GM18508 (cell line): ENCODE measurements around the gene ZCCHC17.

ENCODE experiments used
- ATAC-seq: cut with Tn5 transposase; IDR thresholded peaks from one replicate; pipeline ENCODE4 v1.9.1; 2021; ENCODE audit warnings: moderate number of reproducible peaks; ENCODE audit not compliant: insufficient read depth, unreplicated experiment

Gene ZCCHC17

GRCh38 chr1:31366796-31367195 lies 70.0 kb downstream of the ZCCHC17 start:
- ATAC-seq = no peak

DNA sequence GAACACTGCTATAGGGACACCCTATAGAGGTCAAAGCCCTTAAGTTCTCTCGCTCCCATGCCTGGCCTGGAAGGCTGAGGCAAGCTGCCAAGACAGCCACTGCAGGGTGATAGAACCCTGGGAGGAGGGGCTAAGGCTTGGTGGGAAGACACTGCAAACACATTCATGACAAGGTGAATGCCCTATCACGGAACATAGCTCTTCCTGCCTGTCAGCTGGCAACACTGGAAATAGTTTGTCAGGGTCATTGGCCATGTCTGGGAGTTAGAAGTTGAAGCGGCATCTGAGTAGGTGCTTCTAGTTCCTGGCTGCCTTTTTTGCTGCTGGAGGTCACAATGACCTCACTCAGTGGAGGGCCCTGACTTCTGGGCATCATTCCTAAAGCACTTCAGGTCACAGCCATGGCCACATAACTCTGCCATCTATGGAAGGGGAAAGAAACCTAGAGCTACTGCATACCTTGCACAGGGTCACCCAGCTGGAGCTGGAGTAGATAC lies 71.8 kb downstream of the ZCCHC17 start:
- ATAC-seq = no peak

GRCh38 chr1:31370021-31370420 lies 73.2 kb downstream of the ZCCHC17 start:
- no peak for ATAC-seq

GRCh38 chr1:31370565-31370964 lies 73.7 kb downstream of the ZCCHC17 start:
- ATAC-seq = no peak

GRCh38 chr1:31371121-31371959 lies 74.5 kb downstream of the ZCCHC17 start:
- ATAC-seq = no peak

DNA sequence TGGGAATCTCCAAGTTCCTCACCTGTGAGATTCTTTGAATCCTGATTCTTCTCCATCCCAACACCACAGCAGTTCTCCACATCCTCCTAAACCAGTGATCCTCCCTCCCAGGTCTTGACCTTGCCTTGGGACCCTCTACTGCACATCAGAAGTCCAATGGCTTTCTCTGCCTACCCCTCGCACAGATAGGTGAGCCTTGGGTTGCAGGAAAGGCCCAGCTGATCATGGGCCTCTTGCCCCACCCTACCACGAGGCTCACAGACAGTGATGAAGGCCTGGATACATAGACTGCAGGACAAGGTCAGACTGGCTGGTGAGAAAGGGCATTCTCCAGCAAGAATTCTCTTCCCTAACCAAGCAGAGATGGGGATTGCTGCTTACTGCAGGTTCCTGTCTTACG lies 75.2 kb downstream of the ZCCHC17 start:
- no peak for ATAC-seq

GRCh38 chr1:31372751-31373055 lies 75.9 kb downstream of the ZCCHC17 start:
- ATAC-seq = no peak

DNA sequence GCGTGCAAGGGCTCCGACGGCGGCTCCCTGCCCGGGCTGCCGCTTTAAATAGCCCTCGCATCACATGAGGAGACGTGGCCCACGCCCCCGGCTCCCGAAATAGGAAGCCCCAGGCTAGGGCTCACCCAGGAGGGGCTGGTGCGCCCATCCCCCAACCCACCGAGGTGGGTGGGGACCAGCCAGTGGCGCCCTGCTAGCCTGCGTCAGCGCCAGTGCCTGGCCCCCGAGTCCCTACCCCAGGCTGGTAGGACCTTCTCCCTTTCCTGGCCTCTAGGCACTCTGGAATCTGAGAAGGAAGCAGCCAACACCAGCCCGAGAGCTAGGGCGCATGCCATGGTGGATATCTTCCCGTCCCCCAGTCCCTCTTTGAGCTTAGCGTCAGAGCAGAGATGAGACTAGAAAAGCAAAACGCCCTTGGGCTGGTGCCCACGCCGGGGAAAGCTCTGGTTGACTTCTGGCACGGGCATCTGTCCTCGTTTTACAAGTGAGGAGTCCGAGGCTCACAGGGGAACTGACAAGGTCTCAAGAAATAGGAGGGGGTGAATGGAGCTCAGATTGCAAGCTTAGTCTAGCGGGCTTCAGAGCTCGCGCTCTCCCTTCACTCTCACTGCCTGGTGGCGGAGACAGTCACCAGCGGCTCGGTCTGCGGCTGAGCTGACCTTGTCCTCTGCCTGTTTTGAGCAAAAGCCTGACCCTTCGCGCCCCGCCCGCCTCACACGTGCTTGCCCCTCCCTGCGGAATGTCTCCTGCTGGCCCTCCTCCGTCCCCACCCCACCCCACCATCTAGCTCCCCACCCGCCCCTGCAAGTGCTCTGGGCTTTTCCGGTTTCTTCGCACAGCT lies 76.4 kb downstream of the ZCCHC17 start, which contains the start of gene FABP3:
FABP3 (minus strand) TSS at position 21 of the 841 bp plus-strand sequence. CDS start 62 bp downstream, outside the sequence.
- no peak for ATAC-seq

DNA sequence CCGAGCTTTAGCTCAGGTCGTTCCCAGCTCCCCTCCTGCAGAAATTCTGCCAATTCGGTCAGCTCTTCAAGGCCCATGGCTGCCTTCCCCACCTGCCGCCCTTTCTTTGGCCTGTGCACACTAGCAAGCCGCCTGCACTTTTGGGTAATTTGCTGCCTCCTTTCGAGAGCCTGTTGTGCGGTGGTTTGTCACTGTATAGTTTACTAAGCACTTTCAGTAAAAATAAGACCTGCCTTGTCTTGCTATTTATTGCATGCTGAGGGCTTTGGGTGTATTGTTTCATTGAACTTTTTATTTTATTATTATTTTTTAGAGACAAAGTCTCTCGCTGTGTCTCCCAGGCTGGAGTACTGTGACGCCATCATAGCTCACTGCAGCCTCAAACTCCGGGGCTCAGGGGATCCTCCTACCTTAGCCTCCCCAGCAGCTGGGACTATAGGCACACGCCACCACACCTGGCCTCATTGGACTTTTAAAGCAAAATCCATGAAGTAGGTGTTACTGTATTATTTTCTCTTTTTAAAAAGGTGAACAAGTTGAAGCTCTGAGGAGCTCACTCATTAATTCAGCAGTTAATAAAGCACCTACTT lies 77.2 kb downstream of the ZCCHC17 start:
- ATAC-seq = no peak

GRCh38 chr1:31374511-31375196 lies 77.8 kb downstream of the ZCCHC17 start:
- ATAC-seq = no peak

DNA sequence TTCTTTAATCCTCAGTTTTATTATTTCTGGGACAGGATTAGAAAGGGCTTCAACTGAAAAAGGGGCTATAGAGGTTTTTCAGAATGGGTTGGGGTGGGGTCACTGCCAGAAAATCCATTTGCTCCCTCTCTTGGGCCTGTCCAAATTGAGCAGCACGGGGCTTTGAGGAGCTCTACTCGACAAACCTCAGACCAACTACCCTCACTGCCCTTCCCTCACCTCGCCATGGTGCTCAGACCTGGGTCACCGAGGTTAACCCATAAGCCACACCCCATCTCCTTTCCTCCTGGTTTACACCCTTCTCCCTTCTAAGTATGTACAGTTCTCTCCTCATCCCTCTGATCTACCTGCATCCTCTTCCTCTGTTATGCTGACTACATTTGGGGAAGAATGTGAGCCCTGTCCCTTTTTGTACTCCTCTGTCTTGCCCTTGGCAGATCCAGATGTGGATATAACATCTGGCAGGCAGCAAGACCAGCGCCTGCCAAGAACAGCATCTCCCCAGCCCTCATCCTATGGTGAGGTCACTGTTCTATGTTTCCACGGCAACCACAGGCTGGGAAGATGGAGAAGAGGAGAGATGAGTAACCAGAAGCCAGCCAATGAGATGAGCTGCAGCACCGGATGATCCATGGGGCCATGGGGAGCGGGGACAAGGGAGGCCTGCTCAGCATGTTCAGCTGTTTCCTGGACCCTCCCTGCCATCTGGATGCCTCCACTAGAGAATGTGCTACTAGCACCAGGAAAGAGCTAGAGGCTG lies 79.7 kb downstream of the ZCCHC17 start:
- ATAC-seq = no peak

DNA sequence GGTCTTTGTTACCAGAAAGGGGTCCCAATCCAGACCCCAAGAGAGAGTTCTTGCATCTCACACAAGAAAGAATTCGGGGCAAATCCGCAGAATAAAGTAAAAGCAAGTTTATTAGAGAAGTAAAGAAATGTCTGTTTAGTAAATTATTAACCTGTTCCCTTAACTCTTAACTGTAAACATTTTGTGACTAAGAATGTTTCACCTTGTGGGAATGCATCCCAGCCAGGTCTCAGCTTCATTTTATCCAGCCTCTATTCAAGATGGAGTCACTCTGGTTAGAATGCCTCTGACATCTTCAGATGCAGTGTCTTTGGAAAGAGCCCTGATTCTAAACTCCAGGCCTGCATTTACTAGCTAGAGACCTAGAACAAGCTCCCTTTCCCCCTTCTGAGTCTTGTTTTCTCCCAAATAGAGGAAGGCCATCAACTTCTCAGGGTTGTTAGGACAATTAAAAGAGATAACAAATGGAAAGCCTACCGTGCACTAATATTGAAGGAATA lies 80.6 kb downstream of the ZCCHC17 start:
- no peak for ATAC-seq

DNA sequence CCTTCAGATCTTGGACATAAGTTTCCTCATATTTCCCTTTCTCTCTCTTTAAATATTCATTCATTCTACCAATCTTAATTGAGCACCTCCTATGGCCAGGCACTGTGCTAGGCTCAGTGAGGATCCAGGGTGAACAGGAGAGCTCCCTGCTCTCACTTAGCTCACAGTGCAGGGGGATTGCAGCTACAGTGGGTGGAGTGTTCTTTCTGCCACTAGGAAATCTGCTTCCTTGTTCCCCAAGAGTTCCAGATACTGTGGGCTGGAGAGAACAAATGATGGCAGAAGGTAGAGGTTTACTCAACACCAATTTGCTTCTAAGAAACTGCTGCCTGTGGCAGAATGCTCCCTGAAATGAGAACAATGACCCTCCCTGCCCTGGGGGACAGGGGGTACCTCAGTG lies 81.2 kb downstream of the ZCCHC17 start:
- no peak for ATAC-seq

- no peak for ATAC-seq
Observed at GRCh38 chr1:31380181-31380580, 83.3 kb downstream of the ZCCHC17 start.

DNA sequence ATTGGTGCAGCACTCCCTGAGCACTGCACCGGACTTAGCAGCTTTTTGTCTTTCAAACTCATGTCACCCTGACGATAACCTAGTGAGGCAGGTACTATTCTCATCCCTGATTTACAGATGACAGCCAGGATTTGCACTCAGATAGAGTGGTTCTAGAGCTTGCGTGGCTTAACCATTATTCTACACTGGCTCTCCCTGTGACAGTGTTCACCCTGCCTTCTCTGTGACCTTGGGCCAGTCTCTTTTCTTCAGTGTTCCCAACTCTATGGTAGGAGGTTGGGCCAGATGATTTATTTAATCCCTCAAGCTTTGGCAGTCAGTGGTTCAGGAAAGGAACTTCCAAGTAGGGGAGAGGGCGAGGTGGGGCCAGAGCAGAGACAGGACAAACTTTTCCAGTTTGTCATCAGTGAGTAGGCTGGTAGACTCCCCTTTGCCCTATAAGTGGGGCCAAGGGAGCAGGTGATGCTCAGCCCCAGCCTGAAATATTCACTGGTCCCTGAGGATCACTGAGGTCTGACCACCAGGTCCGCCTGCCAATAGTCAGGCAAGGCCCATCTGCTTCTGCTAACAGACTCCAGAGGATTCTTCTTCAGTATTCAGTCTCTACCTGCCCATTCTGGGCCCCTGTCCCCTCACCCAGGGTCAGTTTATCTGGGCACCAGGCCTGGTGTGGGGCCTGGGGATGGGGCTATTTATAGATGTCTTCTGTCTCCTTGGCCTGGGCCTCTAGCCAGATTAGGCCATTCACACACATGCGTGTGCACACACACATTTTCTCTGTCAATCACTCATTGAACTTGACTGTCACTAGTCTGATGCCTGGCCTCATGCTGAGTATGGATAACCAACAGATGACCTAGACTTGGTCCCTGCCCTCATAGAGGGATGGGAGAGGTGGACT lies 84.8 kb downstream of the ZCCHC17 start:
- no peak for ATAC-seq

DNA sequence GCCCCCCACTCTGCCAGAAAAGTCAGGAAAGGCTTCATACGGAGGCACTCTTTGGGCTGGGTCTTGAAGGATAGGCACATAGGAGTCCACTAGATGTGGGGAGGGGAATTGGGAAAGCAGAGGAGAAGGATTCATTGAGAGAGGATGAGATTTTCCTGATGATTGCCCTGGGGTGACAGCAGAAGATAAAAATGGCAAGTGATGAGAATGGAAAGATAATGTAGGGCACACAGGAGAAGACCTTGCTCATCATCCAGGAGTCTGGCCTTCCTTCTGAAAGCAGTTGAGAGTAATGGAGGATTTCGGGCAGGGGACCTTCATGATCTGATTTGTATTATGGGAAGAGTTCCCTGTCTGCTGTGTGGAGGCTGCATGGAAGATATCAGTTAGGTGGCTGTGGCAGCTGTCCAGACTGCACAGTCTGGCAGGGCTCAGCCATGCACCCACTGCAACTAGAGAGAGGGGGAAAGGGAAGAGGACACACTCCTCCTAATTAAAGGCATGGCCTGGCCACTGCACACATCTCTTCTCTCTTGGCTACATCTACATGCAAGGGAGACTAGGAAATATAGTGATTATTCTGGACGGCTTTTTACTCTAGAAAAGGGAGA lies 85.7 kb downstream of the ZCCHC17 start:
- no peak for ATAC-seq

DNA sequence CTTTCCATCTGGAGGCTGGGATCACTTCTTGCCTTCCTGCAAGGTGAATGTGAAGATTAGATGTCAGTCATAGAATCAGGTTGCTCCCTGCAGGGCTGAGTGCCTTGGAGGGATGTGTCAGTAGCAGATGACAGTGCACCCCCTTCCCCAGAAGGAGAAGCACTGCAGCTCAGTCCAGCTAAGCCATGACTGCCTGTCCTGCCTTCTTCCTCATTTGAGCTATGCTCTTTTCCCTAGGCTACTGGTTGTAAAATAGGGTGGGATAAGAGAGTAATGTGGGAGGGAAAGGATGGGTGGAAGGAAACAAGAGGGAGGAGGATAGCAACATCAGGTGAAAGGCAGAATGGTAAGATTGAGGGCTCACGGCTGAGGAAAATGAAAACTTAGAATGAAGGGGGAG lies 87.1 kb downstream of the ZCCHC17 start:
- no peak for ATAC-seq
